Naive thymus-derived CD8-positive, alpha-beta T cell (primary cell): ENCODE measurements around the gene GRWD1. TPM values are rescaled to one million over a fixed set of nuclear protein-coding genes. Genes with fewer than 3 reads are reported as not detected.

Experiments
- ATAC-seq, 2 donors: fragments of 150-1000 bp; cut with Tn5 transposase in 1 of 2; sonication (Bioruptor Pico), chemical (Tn5 transposase) in 1 of 2; 1 replicate in 1 of 2; 2 replicates in 1 of 2; pipeline ENCODE4 v1.10.0; 2021; ENCODE audit warnings: mild to moderate bottlenecking in 2 of 2, moderate library complexity in 2 of 2
- POLR2A ChIA-PET: fragments of 350-600 bp; sonication (Branson Sonifier 250); formaldehyde crosslinking; loops from one replicate; lab custom pipeline; 2021; ENCODE audit warnings: antibody characterized with exemption; lab: Charles Lee
- DNase-seq, 10 donors: peaks; one replicate each; pipeline versions ENCODE4 v3.0.0 to v3.0.0-alpha.2; 2020 to 2022
- H3K27ac Mint-ChIP-seq, 10 donors: one replicate each; pipeline ENCODE4 v1.8.0; 2020 to 2022; ENCODE audit warnings: mild to moderate bottlenecking in 10 of 10, mixed read lengths in 10 of 10, moderate library complexity in 4 of 10, inconsistent platforms in 1 of 10
- H3K27me3 Mint-ChIP-seq, 5 donors: one replicate each; pipeline ENCODE4 v1.8.0; 2021 to 2022; ENCODE audit warnings: mixed read lengths in 5 of 5
- H3K36me3 Mint-ChIP-seq, 3 donors: one replicate each; pipeline ENCODE4 v1.8.0; 2020 to 2022; ENCODE audit warnings: mixed read lengths in 3 of 3, mild to moderate bottlenecking in 2 of 3, inconsistent platforms in 1 of 3
- H3K4me1 Mint-ChIP-seq, 4 donors: one replicate each; pipeline ENCODE4 v1.8.0; 2021 to 2022; ENCODE audit warnings: mixed read lengths in 4 of 4
- H3K4me3 Mint-ChIP-seq, 10 donors: one replicate each; pipeline ENCODE4 v1.8.0; 2020 to 2022; ENCODE audit warnings: mild to moderate bottlenecking in 10 of 10, mixed read lengths in 10 of 10, moderate library complexity in 6 of 10, inconsistent platforms in 1 of 10
- H3K9me3 Mint-ChIP-seq, 9 donors: one replicate each; pipeline ENCODE4 v1.8.0; 2020 to 2022; ENCODE audit warnings: mixed read lengths in 9 of 9, mild to moderate bottlenecking in 3 of 9, inconsistent platforms in 1 of 9, moderate library complexity in 1 of 9
- polyA plus RNA-seq, 3 donors: library from polyadenylated mRNA; unstranded; fragments of 300-500 nt; fragmentation: Illumina TruSeq; gene quantifications; one replicate each; pipeline ENCODE4 v1.2.3, GENCODE V29; 2021
- total RNA-seq, 8 experiments: library from RNA in 2 of 8; stranded (reverse) in 2 of 8; gene quantifications; one replicate each; pipeline ENCODE4 v1.2.3 and lab custom pipeline; 2021 to 2026

The GRWD1 gene
- total RNA-seq (10 to 100 TPM; 39.1 to 41.2 TPM), polyA plus RNA-seq (10 to 100 TPM; 32.9 to 59.9 (median 40.3) TPM), total RNA-seq (lab: John Stamatoyannopoulos, UW) (31.7 to 180 (median 40.6) reads per million in 6 experiments)

DNA sequence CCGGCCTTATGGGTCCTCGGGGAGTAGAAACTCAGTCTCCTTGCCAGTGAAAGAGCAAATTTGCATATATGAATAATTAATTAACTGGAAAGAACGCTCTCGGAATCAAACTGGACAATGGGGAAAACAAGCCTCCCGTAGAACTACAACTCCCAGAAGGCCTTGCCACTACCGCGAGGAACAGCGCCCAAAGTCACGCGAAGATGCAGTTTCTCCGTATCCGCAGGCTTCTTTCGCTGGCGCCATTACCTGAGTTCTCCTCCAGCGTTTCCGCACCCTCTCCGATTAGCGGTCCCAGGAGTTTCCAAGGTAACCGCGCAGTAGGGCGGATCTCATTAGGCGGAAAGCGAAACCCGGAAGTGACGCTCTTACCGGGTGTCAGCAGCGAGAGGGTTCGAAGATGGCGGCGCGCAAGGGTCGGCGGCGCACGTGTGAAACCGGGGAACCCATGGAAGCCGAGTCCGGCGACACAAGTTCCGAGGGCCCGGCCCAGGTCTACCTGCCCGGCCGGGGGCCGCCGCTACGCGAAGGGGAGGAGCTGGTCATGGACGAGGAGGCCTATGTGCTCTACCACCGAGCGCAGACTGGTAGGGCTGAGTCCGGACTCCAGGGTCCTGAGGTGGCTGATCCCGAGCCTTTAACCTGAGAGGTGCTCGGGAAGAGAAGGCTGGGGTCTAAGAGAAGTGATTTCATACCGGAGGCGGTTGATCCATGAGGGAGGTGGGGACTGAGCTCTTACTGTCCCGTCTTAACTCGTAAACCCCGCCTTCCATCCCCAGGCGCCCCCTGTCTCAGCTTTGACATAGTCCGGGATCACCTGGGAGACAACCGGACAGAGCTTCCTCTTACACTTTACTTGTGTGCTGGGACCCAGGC is at the start of gene GRWD1:
TSS of gene GRWD1 (plus strand) at position 378 of the 876 bp plus-strand sequence. CDS start at position 401, 23 bp downstream.
- DNase-seq (peak; percentile 74 to 97 (median 92)), ATAC-seq (peak; percentile 89 to 93)
- peaks cover 8 to 49% (median 11%) of the 10 kb centered on the region in 3 donors for H3K36me3 Mint-ChIP-seq
- peak within 1 kb of the TSS; percentile 89 to 98 (median 96) for H3K4me3 Mint-ChIP-seq
- POLR2A ChIA-PET = interaction anchor here (0.7 to 1.7 kb wide), 7 partner anchors 12 to 662 kb away, joined by 3 to 7 read pairs (median 4); no protein-coding TSS in a partner anchor
- H3K4me1 Mint-ChIP-seq = peaks cover 22 to 53% (median 38%) of the 10 kb centered on the region in 4 donors
- H3K27me3 Mint-ChIP-seq = peaks cover 5 to 22% (median 21%) of the 10 kb centered on the region in 5 donors
- peak within 1 kb of the TSS; percentile 80 to 99 (median 98) for H3K27ac Mint-ChIP-seq
- H3K9me3 Mint-ChIP-seq = no peaks in the 10 kb centered on the region

DNA sequence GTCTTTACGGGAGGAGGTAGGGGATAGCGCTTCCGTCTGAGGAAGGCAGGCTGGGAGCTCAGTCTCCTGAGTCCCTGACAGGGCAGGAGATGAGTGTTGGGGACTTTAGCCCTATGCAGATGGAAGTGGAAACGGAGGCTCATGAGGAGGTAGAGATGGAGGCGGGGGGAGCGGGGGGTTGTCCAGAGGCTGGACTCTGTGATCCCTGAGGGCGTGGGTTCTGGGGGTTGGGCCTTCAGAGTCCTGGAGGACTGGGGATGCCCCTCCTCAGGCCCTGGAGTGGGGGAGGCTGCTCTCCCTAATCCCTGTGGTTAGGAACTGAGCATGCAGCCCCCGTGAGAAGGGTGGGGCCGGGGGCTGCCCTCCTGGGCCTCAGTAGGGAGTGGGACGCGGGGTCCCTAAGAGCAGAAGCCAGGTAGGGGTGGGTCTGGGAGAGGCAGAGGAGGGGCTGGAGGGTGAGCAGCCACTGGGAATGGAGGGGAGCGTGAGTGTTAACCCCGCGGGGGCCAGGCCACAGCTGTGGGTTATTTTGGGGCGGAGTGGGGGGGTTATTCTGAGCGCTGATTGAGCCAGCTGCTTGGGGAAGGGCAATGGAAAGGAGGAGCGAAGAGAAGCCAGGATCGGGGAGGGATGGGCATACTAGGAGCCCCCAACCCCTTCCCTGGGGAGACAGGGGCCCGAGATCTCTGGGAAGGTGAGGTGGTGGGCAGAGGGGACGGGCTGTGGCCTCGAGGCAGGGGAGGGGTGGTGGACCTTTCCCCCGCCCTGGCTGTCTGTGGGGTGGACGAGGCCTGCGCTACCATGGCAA is 49.6 kb upstream of the GRWD1 start:
- ATAC-seq (no peak), DNase-seq (no peak)
- POLR2A ChIA-PET = interaction anchor here (0.7 kb wide), 1 partner anchor 49 kb away, joined by 3 read pairs; the partner anchor contains the start of gene GRWD1
- Mint-ChIP-seq H3K9me3 (peaks cover 0 to 3% (median 0%) of the 10 kb centered on the region in 9 donors), H3K27ac (peak overlapping the region in 1 of 10 donors; percentile 37), H3K27me3 (peaks cover 9 to 45% (median 27%) of the 10 kb centered on the region in 5 donors), H3K4me1 (peaks cover 26 to 66% (median 50%) of the 10 kb centered on the region in 4 donors), H3K36me3 (no peaks in the 10 kb centered on the region), H3K4me3 (peak overlapping the region in 5 of 10 donors; percentile 34 to 94 (median 50))

DNA sequence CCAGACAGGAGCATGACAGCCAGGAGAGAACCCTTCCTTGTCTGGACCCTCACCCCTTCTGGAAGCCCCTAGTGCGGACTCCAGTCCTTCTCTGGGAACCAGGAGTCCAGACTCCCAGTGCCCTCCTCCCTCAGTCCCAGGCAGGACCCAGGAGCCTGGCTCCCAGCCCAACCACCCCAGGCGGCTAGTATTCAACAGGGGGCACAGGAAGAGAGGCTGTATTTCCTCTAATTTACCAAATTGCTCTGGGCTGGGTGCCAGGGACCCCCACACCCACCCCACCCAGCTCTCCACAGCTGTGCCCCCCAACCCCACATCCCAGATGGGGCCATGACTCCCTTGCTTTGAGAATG is 49.0 kb upstream of the GRWD1 start:
- Mint-ChIP-seq H3K36me3 (no peaks in the 10 kb centered on the region), H3K9me3 (peaks cover 0 to 3% (median 0%) of the 10 kb centered on the region in 9 donors), H3K27ac (no peak overlapping the region), H3K27me3 (peaks cover 9 to 45% (median 27%) of the 10 kb centered on the region in 5 donors), H3K4me3 (peak overlapping the region in 2 of 10 donors; percentile 79 to 83), H3K4me1 (peaks cover 25 to 61% (median 48%) of the 10 kb centered on the region in 4 donors)
- POLR2A ChIA-PET = no interaction called here
- ATAC-seq = no peak
- no peak for DNase-seq

DNA sequence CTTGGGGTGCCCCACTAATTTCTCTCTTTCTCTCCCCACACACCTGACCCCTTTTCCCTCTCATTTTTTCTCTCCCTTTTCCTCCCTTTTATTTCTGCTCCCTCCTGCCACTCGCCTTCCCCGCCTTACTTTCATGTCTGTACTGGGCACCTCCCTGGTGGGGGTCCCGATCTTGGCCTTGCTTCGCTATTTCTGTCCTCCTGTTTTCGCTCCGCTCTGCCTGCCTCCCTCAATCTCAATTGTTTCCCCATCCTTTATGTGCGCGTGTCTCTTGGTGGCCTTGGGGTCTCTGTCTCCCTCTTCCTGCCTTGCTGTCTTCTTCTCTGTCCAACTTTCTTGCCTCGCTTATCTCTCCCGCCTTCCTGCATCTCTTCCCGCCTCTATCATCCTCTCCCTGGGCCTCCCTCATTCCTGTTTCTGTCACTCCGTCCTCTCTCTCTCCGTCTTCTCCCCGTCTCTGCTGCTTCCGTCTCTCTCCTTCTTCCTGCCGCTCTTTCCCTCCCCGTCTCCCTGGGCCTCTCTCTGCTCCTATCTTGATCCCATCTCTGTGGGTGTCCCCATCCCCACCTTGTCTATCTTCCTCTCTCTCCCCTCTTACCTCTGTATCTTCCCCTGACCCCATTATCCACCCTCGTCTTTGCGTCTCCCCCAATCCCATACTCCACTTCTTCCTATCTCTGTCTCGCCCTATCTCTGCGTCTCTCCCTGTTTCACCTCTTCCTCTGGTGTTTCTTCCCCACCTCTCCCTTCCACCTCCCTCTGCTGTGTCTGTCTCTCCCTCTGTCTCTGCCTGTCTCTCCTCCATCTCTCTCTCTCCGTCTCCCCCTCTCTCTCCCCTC is 48.3 kb upstream of the GRWD1 start:
- peak overlapping the region; percentile 80 to 92 (median 88) for H3K27ac Mint-ChIP-seq
- POLR2A ChIA-PET = no interaction called here
- ATAC-seq (no peak), DNase-seq (no peak)
- H3K36me3 Mint-ChIP-seq = no peaks in the 10 kb centered on the region
- peak overlapping the region; percentile 79 to 94 (median 86) for H3K4me3 Mint-ChIP-seq
- H3K27me3 Mint-ChIP-seq = peaks cover 9 to 45% (median 27%) of the 10 kb centered on the region in 5 donors
- peaks cover 0 to 3% (median 0%) of the 10 kb centered on the region in 9 donors for H3K9me3 Mint-ChIP-seq
- peaks cover 27 to 55% (median 47%) of the 10 kb centered on the region in 4 donors for H3K4me1 Mint-ChIP-seq

DNA sequence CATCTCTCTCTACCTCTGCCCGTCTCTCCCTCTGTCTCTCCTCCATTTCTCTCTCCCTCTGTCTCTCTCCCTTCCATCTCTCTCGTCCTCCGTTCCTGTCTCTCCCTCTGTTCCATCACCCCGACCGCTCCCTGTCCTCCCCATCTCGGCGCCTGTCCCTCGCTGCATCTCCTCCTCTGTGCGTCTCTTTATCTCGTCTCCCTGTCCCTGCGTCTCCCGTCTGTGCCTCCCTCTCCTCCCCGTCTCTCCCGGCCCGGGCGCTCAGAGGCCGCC is 47.7 kb upstream of the GRWD1 start:
- Mint-ChIP-seq H3K4me1 (peaks cover 27 to 49% (median 42%) of the 10 kb centered on the region in 4 donors), H3K27ac (peak overlapping the region; percentile 80 to 92 (median 88)), H3K36me3 (no peaks in the 10 kb centered on the region), H3K4me3 (peak overlapping the region; percentile 79 to 94 (median 86)), H3K9me3 (peaks cover 0 to 3% (median 0%) of the 10 kb centered on the region in 9 donors), H3K27me3 (peaks cover 9 to 45% (median 27%) of the 10 kb centered on the region in 5 donors)
- ATAC-seq (no peak), DNase-seq (no peak)
- POLR2A ChIA-PET = interaction anchor here (1.1 kb wide), 1 partner anchor 34 kb away, joined by 6 read pairs; the partner anchor contains the start of genes SYNGR4 and TMEM143

DNA sequence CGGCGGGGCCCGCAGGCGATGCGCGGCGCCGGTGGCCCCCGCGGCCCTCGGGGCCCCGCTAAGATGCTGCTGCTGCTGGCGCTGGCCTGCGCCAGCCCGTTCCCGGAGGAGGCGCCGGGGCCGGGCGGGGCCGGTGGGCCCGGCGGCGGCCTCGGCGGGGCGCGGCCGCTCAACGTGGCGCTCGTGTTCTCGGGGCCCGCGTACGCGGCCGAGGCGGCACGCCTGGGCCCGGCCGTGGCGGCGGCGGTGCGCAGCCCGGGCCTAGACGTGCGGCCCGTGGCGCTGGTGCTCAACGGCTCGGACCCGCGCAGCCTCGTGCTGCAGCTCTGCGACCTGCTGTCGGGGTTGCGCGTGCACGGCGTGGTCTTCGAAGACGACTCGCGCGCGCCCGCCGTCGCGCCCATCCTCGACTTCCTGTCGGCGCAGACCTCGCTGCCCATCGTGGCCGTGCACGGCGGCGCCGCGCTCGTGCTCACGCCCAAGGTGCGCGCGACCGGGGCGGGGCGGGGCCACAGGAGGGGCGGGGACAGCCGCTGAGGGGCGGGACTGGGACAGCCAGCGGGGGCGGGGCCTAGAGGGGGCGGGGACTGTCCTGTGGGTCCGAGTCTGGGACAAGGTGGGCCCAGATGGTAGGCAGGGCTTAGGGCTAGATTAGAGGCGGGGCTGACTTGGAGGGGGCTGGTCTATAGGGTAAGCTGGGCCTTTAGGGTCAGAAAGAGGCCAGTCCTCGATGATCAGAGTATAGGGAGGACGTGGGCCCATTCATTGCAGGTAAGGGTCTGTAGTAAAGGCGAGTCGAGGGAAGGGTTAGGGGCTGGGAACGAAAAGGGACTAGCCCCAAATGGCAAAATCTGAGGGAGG is 47.2 kb upstream of the GRWD1 start:
- Mint-ChIP-seq H3K36me3 (no peaks in the 10 kb centered on the region), H3K4me1 (peaks cover 29 to 53% (median 45%) of the 10 kb centered on the region in 4 donors), H3K4me3 (peak overlapping the region; percentile 52 to 83 (median 72)), H3K27me3 (peaks cover 9 to 45% (median 27%) of the 10 kb centered on the region in 5 donors), H3K27ac (peak overlapping the region in 7 of 10 donors; percentile 38 to 89 (median 66)), H3K9me3 (peaks cover 0 to 3% (median 0%) of the 10 kb centered on the region in 9 donors)
- ATAC-seq (peak; percentile 62 to 76), DNase-seq (peak; percentile 69 to 91 (median 82))
- POLR2A ChIA-PET = interaction anchor here (1.1 to 1.7 kb wide), 3 partner anchors 35 to 95 kb away, joined by 3 to 6 read pairs (median 4); partner anchors contain the start of genes SYNGR4 and TMEM143

DNA sequence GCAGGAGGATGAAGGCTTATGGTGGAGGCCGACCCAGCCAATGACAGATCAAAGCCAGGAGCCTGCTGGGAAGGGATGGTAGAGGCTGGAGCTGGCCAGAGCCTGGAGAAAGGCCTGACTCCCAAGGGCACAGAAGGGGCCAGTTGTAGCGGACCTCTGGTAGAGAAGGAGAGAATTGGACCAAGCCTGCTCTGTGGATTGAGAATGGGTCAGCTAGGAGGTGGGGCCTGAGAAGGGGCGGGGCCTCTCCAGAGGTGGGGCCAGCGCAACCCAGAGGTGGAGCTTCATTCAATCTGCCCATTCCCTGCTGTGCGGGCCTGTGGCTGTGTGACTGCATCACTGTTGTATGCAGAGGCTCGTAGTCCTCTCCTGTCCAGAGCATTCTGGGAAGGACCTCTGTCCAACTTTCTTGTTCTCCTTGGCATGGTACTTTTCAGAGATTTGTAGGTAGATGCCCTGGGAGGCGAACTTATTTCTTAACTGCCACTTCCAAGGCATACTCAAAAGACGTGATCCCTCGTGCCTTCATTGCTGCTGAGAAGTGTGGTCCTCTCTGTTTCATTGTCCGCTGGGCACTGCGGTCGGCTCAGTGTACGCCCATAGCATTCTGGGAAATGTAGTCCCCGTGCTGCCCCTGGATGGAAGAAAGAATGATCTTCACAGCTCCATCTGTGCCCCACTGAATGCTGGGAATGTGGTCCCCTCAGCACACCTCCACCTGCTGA is 45.6 kb upstream of the GRWD1 start:
- peak overlapping the region in 7 of 10 donors; percentile 10 to 79 (median 56) for H3K27ac Mint-ChIP-seq
- peaks cover 5 to 29% (median 19%) of the 10 kb centered on the region in 5 donors for H3K27me3 Mint-ChIP-seq
- H3K4me1 Mint-ChIP-seq = peaks cover 22 to 39% (median 36%) of the 10 kb centered on the region in 4 donors
- H3K36me3 Mint-ChIP-seq = no peaks in the 10 kb centered on the region
- ATAC-seq (peak; percentile 15 to 26), DNase-seq (peak in 5 of 10 donors; percentile 25 to 74 (median 32))
- peak overlapping the region in 3 of 10 donors; percentile 37 to 45 (median 45) for H3K4me3 Mint-ChIP-seq
- POLR2A ChIA-PET = interaction anchor here (0.6 to 1.7 kb wide), 5 partner anchors 9 to 748 kb away, joined by 3 to 5 read pairs (median 3); partner anchors contain the start of genes KDELR1 and RPL18
- H3K9me3 Mint-ChIP-seq = peaks cover 0 to 3% (median 0%) of the 10 kb centered on the region in 9 donors

DNA sequence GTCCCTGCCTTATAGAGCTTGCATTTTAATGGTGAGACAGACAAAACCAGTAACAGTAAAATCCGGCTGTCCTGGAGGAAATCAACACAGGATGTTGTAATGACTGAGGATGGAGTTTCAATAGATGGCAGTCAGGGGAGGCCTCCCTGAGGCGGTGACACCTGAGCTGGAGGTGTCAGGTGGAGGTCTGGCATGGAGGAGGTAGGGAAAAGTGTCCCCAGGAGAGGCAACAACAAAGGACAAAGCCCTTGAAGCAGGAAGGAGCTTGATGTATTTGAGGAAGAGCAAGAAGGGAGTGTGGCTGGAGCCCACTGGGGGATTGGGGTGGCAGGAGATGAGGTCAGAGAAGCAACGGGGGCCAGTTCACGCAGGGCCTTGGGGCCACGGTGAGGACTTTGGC is 44.5 kb upstream of the GRWD1 start:
- no peaks in the 10 kb centered on the region for H3K36me3 Mint-ChIP-seq

DNA sequence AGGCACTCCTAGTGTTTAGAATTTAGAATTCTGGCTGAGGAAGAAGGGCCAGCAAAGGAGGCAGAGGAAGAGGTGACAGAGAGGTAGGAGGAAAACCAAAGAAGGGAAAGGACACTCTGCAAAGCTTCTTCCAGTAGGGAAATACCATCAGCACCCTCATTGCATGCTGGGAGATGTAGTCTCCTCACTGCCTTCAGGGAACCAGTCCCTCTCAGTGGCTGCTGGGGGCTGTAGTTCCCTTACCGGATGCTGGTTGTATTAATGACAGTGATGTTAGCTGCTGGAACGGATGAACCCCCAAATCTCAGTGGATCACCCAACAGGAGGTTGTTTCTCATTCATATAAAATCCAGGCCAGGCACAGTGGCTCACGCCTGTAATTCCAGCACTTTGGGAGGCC is 42.2 kb upstream of the GRWD1 start:
- POLR2A ChIA-PET = interaction anchor here (0.7 to 1.4 kb wide), 4 partner anchors 11 to 87 kb away, joined by 3 to 8 read pairs (median 3); partner anchors contain the start of gene KDELR1
- Mint-ChIP-seq H3K36me3 (no peaks in the 10 kb centered on the region), H3K27ac (peak overlapping the region in 5 of 10 donors; percentile 44 to 87 (median 69)), H3K4me3 (peak overlapping the region in 1 of 10 donors; percentile 28), H3K9me3 (peaks cover 0 to 3% (median 0%) of the 10 kb centered on the region in 9 donors), H3K27me3 (peaks cover 9 to 19% (median 14%) of the 10 kb centered on the region in 5 donors), H3K4me1 (peaks cover 6 to 24% (median 17%) of the 10 kb centered on the region in 4 donors)
- peak; percentile 65 to 78 for ATAC-seq
- DNase-seq = peak in 5 of 10 donors; percentile 29 to 55 (median 49)

More for the DNA sequence above, 44.5 kb upstream of the GRWD1 start:
- Mint-ChIP-seq H3K27ac (peak overlapping the region in 5 of 10 donors; percentile 36 to 75 (median 54)), H3K4me3 (no peak overlapping the region), H3K4me1 (peaks cover 16 to 35% (median 29%) of the 10 kb centered on the region in 4 donors), H3K9me3 (peaks cover 0 to 3% (median 0%) of the 10 kb centered on the region in 9 donors), H3K27me3 (peaks cover 3 to 24% (median 16%) of the 10 kb centered on the region in 5 donors)
- POLR2A ChIA-PET = interaction anchor here (0.6 to 1.3 kb wide), 4 partner anchors 89 to 1318 kb away, joined by 3 to 5 read pairs (median 3); no protein-coding TSS in a partner anchor
- no peak for ATAC-seq
- DNase-seq = no peak
